Peyer's patch (tissue), 4 donors: ENCODE data around the gene ARL6IP4.
"Not testable (repeated sequence)": the region's sequence is repeated elsewhere in the genome, so short reads cannot be mapped to it uniquely, and the experiment has no call there.

ENCODE experiments used
- CTCF ChIP-seq, 6 experiments: fragments of 450-650 bp in 4 of 6; fragments of 200-600 bp in 2 of 6; sonication (generic) in 1 of 6; IDR thresholded peaks; one replicate each; pipeline ENCODE4 v1.5.1; 2017 to 2019; ENCODE audit warnings: antibody characterized with exemption in 6 of 6, mild to moderate bottlenecking in 3 of 6, moderate library complexity in 1 of 6
- POLR2A ChIP-seq, 2 donors: fragments of 450-650 bp; IDR thresholded peaks; one replicate each; pipeline ENCODE4 v1.5.1; 2017; ENCODE audit warnings: antibody characterized with exemption in 2 of 2, mild to moderate bottlenecking in 2 of 2, moderate library complexity in 2 of 2

- not testable (repeated sequence) for TF ChIP-seq CTCF, POLR2A (IDR thresholded peaks at IDR 0.05)
Measured at GRCh38 chr12:123014473-123014872, 34.0 kb downstream of the ARL6IP4 start.
